Stromal cell of bone marrow (primary cell): Measurements from ENCODE around the gene SLC28A3.

Experiments
- DNase-seq: peaks from one replicate; pipeline ENCODE4 v3.0.0-alpha.2; 2012; ENCODE audit warnings: low read depth

The SLC28A3 gene

GRCh38 chr9:84297162-84297821 is 43.3 kb downstream of the SLC28A3 start:
- DNase-seq = peak; percentile 51

- DNase-seq = peak; percentile 47
These were observed 44.3 kb downstream of the SLC28A3 start for GRCh38 chr9:84296146-84296843.

- no peak for DNase-seq
These were observed 46.2 kb downstream of the SLC28A3 start for GRCh38 chr9:84294241-84294950.

- no peak for DNase-seq
These were observed 47.4 kb downstream of the SLC28A3 start for GRCh38 chr9:84293001-84293798.

- no peak for DNase-seq
These were observed 55.2 kb downstream of the SLC28A3 start for GRCh38 chr9:84285381-84285780.

GRCh38 chr9:84283946-84284345 is 56.6 kb downstream of the SLC28A3 start:
- DNase-seq = no peak

GRCh38 chr9:84278130-84278529 is 62.4 kb downstream of the SLC28A3 start:
- DNase-seq = no peak

GRCh38 chr9:84277646-84278045 is 62.9 kb downstream of the SLC28A3 start:
- DNase-seq = no peak

- DNase-seq = no peak
These were observed 63.8 kb downstream of the SLC28A3 start for GRCh38 chr9:84276741-84277140.

GRCh38 chr9:84271921-84272556 is 68.5 kb downstream of the SLC28A3 start:
- no peak for DNase-seq

GRCh38 chr9:84271531-84271900 is 69.0 kb downstream of the SLC28A3 start:
- peak; percentile 28 for DNase-seq

GRCh38 chr9:84270847-84271530 is 69.6 kb downstream of the SLC28A3 start:
- no peak for DNase-seq

- no peak for DNase-seq
These were observed 74.4 kb downstream of the SLC28A3 start for GRCh38 chr9:84266087-84266561.

- DNase-seq = no peak
These were observed 76.1 kb downstream of the SLC28A3 start for GRCh38 chr9:84264307-84265029.

GRCh38 chr9:84261070-84261746 is 79.3 kb downstream of the SLC28A3 start:
- peak; percentile 63 for DNase-seq

GRCh38 chr9:84258371-84258770 is 82.2 kb downstream of the SLC28A3 start:
- DNase-seq = no peak

- no peak for DNase-seq
These were observed 84.9 kb downstream of the SLC28A3 start for GRCh38 chr9:84255696-84256095.

- no peak for DNase-seq
These were observed 85.6 kb downstream of the SLC28A3 start for GRCh38 chr9:84254972-84255371.

- DNase-seq = no peak
These were observed 88.6 kb downstream of the SLC28A3 start for GRCh38 chr9:84251921-84252320.
